Ammon's horn (tissue), 1 donor: ENCODE data around the gene IPO9.
"Not testable (repeated sequence)": the region's sequence is repeated elsewhere in the genome, so short reads cannot be mapped to it uniquely, and the experiment has no call there.

Source experiments
- DNase-seq: peaks from one replicate; pipeline ENCODE4 v3.0.0-alpha.2; 2016; ENCODE audit warnings: low spot score

The IPO9 gene

GRCh38 chr1:201809876-201810275, 19.1 kb upstream of the IPO9 start:
- no peak for DNase-seq

- DNase-seq = no peak
Measured at GRCh38 chr1:201810466-201811216, 18.3 kb upstream of the IPO9 start.

- DNase-seq = no peak
Measured at GRCh38 chr1:201813226-201813625, 15.7 kb upstream of the IPO9 start.

GRCh38 chr1:201816309-201816854, 12.6 kb upstream of the IPO9 start:
- DNase-seq = no peak

GRCh38 chr1:201818971-201819750, 9.8 kb upstream of the IPO9 start:
- no peak for DNase-seq

GRCh38 chr1:201820413-201820812, 8.5 kb upstream of the IPO9 start:
- no peak for DNase-seq

- DNase-seq = peak; percentile 65
Measured at GRCh38 chr1:201825245-201825644, 3.7 kb upstream of the IPO9 start.

GRCh38 chr1:201826830-201827229, 2.1 kb upstream of the IPO9 start:
- DNase-seq = no peak

GRCh38 chr1:201827321-201828216, 1.4 kb upstream of the IPO9 start:
- DNase-seq = no peak

GRCh38 chr1:201828217-201828819, 639 bp upstream of the IPO9 start:
- DNase-seq = no peak

GRCh38 chr1:201831371-201831770, 2.4 kb downstream of the IPO9 start:
- no peak for DNase-seq

- DNase-seq = no peak
Measured at GRCh38 chr1:201834621-201835020, 5.7 kb downstream of the IPO9 start.

- DNase-seq = no peak
Measured at GRCh38 chr1:201838381-201838780, 9.4 kb downstream of the IPO9 start.

GRCh38 chr1:201839089-201839488, 10.1 kb downstream of the IPO9 start:
- not testable (repeated sequence) for DNase-seq

- no peak for DNase-seq
Measured at GRCh38 chr1:201840055-201840454, 11.1 kb downstream of the IPO9 start.

GRCh38 chr1:201840490-201840889, 11.5 kb downstream of the IPO9 start:
- no peak for DNase-seq

GRCh38 chr1:201841265-201841912, 12.4 kb downstream of the IPO9 start:
- no peak for DNase-seq

GRCh38 chr1:201842472-201843027, 13.6 kb downstream of the IPO9 start:
- DNase-seq = no peak

GRCh38 chr1:201845331-201846083, 16.6 kb downstream of the IPO9 start:
- no peak for DNase-seq

- DNase-seq = no peak
Measured at GRCh38 chr1:201847150-201847549, 18.2 kb downstream of the IPO9 start.
